Posterior cingulate gyrus (tissue), 11 donors: ENCODE data around the gene KIF16B.
A peak's percentile ranks its signal among the peaks of the same experiment; 100 is the strongest.

ENCODE experiments used
- DNase-seq, 10 donors: peaks; one replicate each; pipeline versions ENCODE4 v3.0.0 to v3.0.0-alpha.2; 2020 to 2021; ENCODE audit warnings: mixed read lengths in 3 of 10
- intact Hi-C: fragments of 100-400 bp; cut with DNase I; formaldehyde crosslinking; loops from one replicate; pipeline ENCODE4 v1.15.1; 2023

The KIF16B gene

GRCh38 chr20:16378122-16378521 lies 195.1 kb downstream of the KIF16B start:
- intact Hi-C loops: no loop called here
- no peak for DNase-seq

DNA sequence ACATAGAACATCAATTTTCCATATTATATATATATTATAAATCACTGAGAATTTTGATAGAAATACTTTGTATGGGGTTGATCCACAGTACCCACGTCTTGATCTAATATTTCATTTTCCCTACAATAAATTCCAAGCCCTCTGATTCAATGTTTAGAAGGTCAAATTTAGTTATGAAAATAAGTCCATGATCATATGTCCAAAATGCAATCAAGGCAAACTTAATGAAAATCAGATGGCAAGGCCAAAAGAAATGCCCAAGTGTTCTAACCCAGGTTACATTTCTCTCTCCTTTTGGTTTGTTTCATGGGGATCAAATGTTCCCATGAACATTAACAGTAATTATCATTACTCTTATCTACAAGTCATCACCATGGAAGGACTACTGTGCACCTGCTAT lies 203.8 kb downstream of the KIF16B start:
- intact Hi-C loops: no loop called here
- no peak for DNase-seq

DNA sequence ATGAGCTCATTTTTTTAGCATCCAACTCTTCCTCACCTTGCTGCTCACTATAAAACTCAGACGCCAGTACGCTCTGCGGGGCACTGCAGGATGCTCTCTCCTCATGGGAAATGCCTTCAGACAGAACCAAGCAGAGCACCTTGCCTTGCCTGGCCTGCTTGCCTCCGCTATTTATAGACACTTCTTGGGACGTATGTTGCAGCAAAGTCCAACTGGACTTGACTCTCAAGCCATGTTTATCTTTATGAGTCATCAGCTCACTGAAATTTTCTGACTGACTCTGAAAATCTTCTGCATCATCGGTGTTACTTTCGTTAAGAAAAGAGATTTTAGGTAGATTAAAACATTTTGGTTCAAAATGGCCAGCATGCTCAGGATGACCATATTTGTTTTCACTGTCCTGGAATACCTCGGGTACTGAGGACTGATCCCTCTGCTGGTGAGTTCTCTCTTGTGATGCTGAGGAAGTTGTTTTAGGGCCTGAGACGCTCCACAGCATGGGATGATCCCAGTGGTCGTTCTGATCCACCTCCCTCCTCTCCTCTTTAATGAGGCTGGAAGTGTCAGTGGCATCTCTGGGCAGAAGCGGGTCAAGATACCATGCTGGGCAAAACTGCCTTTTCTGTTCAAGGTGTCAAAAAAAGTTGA lies 204.5 kb downstream of the KIF16B start:
- intact Hi-C loops: no loop called here
- DNase-seq: no peak

DNA sequence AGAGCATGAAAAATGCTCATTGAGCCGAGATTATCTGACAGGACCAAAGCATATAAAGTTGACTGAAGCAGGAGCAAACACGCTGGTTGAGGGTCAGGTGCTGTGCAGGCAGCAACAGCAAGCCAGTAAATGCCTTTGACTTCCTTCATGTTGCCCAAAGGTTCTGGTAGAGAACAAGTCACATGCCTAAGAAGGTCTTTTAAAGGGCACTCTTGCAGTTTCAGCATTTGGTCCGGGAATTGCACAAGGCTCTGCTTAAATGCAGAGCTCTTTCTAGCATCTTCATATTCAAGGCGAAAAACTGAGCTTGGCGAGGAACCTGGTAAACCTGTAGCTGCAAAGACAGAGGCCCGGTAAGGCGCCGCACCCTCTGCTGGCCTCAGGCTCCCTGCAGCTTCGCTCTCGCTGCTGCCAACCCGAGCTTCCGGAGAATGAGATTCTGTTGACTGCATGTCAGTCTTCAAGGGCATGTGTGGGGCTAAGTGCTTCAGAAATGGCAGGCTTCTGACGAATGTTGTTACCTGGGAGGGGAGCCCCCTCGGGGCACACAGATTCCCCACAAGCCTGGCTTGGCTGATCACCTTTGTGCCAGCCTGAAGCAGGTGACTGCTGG lies 205.2 kb downstream of the KIF16B start:
- intact Hi-C loops: no loop called here
- no peak for DNase-seq

DNA sequence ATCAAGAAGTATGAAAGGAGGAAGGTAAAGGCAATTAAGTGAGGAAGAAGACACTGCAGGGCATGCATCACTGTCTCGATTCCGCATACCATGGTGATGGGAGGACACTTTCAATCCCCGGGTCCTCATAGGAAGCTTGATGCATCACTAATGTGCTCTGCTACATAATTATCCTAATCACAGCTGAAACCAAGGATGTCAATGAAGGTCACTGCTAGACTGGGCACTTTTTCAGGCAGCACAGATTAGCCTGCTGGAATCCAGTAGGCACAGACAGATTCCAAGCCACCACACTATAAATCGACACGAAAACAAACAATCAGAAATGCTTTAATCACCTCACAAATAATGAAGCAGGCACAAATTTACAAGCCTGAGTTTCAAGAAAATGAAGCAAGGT lies 206.7 kb downstream of the KIF16B start:
- no peak for DNase-seq
- intact Hi-C loops: no loop called here

- intact Hi-C loops: loop anchor here (1.0 kb wide), 1 partner anchor 112 kb away; no protein-coding TSS in a partner anchor
- DNase-seq: no peak
Measured at GRCh38 chr20:16364320-16364687, 208.9 kb downstream of the KIF16B start.

DNA sequence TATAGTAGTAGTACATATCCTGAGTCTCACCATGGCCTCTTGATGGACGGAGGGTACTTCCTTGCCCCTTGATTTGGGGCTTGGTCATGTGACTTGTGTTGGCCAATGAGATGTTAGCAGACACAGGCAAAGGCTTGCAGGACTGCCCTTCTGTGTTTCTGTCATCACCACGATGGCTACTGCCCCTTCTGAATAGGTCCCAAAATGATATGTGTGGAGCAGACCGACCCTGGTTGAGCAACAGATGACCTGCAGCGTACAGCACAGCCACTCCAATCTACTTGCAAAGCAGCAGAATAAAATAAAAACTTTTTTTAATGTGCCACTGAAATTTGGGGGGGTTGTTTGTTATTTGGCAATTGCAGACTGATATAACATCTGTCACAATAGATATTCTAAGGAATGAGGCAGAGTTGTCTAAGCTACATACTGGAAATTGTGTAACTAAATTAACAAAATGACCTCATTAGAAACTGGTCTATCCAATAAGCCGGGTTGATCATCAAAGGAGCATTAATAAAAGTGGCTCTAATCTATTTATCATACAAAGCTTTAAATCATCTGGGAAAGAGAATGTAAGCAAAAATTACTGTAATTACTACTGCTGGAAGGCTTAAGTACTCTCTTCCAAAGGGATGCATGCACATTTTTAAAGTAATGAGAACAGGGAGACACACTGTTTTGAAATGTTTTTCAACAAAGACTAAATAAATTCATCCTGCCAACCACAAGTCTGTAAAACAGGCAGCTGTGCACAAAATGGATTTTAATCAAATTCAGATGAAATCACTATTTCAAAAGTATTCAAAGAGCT lies 209.5 kb downstream of the KIF16B start:
- intact Hi-C loops: loop anchor here (1.0 kb wide), 1 partner anchor 113 kb away; no protein-coding TSS in a partner anchor

DNA sequence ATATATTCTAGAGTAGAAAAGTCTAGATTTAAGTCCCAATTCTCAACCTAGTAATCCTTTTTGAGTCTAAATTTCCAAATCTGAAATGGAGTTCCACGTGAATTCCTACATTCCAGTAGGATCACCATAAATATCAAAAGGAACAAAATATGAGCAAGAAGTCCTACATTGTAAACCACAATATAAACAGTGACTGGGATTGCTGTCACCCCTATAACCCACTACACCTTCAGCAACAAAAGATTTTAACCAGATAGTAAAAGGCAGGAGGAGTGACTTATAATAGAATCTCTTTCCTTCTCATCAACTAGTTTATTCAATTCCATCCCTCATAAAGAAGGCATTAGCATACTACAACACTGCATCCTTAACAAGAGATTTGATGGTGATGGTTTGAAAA lies 210.6 kb downstream of the KIF16B start:
- DNase-seq: no peak
- intact Hi-C loops: no loop called here

More for the DNA sequence above, 209.5 kb downstream of the KIF16B start:
- no peak for DNase-seq

DNA sequence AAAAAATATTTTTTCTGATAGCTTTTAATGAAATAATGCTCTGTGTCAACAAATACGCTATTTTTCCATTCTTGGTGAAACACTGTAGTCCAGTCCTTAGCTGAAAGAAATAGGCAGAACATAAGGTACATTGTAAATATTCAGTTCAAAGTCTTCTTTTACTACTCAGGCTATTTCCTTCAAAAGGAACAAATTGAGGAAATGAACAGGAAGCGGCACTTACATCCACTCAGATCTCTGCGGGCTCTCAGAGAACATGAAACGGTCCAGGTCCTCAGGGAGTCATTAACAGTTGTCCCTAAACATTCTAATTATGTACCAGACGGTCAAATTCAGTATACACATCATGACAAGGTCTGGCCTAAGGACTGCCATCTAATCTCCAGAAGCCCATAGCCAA lies 212.6 kb downstream of the KIF16B start:
- intact Hi-C loops: no loop called here
- DNase-seq: no peak

GRCh38 chr20:16353417-16353781 lies 219.8 kb downstream of the KIF16B start:
- no peak for DNase-seq
- intact Hi-C loops: no loop called here

- no peak for DNase-seq
Measured at GRCh38 chr20:16352751-16353416, 220.4 kb downstream of the KIF16B start.

GRCh38 chr20:16352321-16352720 lies 220.9 kb downstream of the KIF16B start:
- intact Hi-C loops: no loop called here
- no peak for DNase-seq

More at GRCh38 chr20:16352751-16353416, 220.4 kb downstream of the KIF16B start:
- intact Hi-C loops: no loop called here

- DNase-seq: peak in 4 of 10 donors; percentile 12 to 82 (median 48)
- intact Hi-C loops: no loop called here
Measured at GRCh38 chr20:16351415-16351814, 221.8 kb downstream of the KIF16B start.

DNA sequence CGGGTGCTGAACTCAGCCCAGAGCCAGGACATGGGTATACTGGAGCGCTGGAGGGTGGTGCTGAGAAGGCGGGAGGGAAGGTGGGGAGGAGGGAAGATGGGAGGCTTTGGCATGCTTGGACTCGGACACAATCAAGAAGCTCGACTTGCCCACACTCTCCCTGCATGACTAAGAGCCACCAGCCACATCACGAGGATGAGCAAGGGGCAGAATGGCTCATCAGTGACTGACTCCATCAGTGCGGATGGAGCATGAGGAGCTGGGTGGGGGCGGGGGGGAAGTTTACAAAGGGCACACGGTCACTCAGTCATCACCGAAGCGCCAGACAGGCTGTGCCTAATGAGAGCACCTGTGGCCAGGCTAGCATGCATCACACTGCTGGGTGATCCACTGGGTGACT lies 222.8 kb downstream of the KIF16B start:
- peak in 2 of 10 donors; percentile 23 to 71 for DNase-seq
- intact Hi-C loops: no loop called here

GRCh38 chr20:16349523-16350260 lies 223.6 kb downstream of the KIF16B start:
- intact Hi-C loops: no loop called here
- no peak for DNase-seq

DNA sequence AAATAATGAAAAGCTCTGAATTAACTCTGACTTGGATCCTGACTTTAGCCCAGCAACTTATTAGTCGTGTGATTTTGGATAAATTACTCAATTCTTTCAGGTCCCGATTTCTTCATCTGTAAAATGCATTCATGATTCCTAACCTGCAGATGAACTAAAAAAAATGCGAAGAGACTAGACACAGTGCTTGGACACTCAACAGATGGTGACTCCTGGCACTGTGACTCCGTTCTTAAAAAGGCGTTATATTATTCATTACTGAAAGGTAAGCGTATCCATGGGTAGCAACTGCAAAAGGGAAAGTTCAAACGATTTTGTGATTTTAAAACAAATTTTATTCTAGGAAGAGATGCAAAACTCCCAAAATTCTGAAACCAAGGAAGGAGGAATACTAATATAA lies 226.3 kb downstream of the KIF16B start:
- intact Hi-C loops: no loop called here
- DNase-seq: no peak

- intact Hi-C loops: no loop called here
- DNase-seq: no peak
Measured at GRCh38 chr20:16337707-16338106, 235.5 kb downstream of the KIF16B start.

DNA sequence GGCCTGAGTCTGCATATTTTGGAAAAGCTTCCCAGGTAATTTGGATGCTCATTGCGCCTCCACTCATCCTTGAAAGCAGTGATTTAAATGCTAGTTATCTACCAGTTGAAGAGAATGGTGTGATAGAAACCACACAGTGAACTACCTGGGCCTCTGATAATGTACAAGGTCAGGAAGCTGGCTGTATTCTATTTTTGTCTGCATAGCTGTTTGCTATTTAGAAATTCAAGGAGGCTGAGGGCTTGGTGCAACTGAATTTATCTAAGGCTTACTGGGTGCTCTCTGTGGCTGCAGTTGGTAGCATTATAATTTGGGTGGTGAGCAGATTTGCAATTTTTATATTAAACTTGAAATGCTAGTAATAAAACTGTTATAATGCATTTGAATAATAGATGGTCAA lies 245.6 kb downstream of the KIF16B start:
- intact Hi-C loops: no loop called here
- DNase-seq: no peak

DNA sequence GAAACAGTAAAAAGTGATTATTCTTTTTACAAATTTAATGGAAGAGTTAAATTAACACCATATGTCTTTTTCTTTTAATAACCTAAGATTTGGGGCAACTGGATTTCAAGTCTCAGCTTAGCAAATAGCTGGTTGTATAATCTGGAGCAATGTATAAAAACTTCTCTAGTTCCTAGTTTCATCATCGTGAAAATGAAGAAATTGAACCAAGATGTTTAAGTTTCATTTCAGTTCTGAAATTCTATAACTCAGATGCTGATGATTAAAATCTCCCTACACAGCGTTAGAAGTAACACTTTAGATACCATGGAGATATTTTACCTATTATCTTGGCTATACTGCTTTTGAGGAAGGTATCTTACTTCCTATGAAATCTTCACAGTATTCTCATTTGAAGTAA lies 252.0 kb downstream of the KIF16B start:
- intact Hi-C loops: no loop called here
- no peak for DNase-seq
